GM23338 (cell line): Measurements from ENCODE around the gene PHYH. TPM values are rescaled to one million over a fixed set of nuclear protein-coding genes. Genes with fewer than 3 reads are reported as not detected.
A peak's percentile ranks its signal among the peaks of the same experiment; 100 is the strongest.

ENCODE experiments used
- ATAC-seq: fragments of 200-7000 bp; cut with Tn5 transposase; 3 replicates; pipeline ENCODE4 v1.9.1; 2020
- DNase-seq: peaks from one replicate; pipeline ENCODE4 v3.0.0-alpha.2; 2015; ENCODE audit warnings: low spot score
- H2AFZ ChIP-seq: fragments of 200-600 bp; sonication (generic); 2 replicates; pipeline ENCODE4 v1.8.0; 2016; ENCODE audit warnings: antibody characterized with exemption, mild to moderate bottlenecking, moderate library complexity
- H3F3A ChIP-seq: fragments of 200-600 bp; sonication (generic); replicated peaks from 2 replicates; pipeline ENCODE4 v1.8.0; 2017; ENCODE audit warnings: antibody characterized with exemption, mixed run types, low read depth
- H3K27ac ChIP-seq: fragments of 200-600 bp; sonication (generic); 2 replicates; pipeline ENCODE4 v1.6.1; 2016; ENCODE audit warnings: low read depth
- H3K27me3 ChIP-seq: fragments of 200-600 bp; sonication (generic); 2 replicates; pipeline ENCODE4 v1.8.0; 2016; ENCODE audit warnings: mild to moderate bottlenecking, mixed run types, moderate library complexity; ENCODE audit not compliant: insufficient read depth
- H3K36me3 ChIP-seq: fragments of 200-600 bp; sonication (generic); 2 replicates; pipeline ENCODE4 v1.8.0; 2016; ENCODE audit warnings: mild to moderate bottlenecking; ENCODE audit not compliant: insufficient read depth
- H3K4me1 ChIP-seq: fragments of 200-600 bp; sonication (generic); 2 replicates; pipeline ENCODE4 v1.8.0; 2016; ENCODE audit warnings: mild to moderate bottlenecking, moderate library complexity; ENCODE audit not compliant: insufficient read depth
- H3K4me2 ChIP-seq: fragments of 200-600 bp; sonication (generic); 2 replicates; pipeline ENCODE4 v1.7.1; 2017; ENCODE audit warnings: mixed run types
- H3K4me3 ChIP-seq: fragments of 200-600 bp; sonication (generic); 2 replicates; pipeline ENCODE4 v1.6.1; 2016; ENCODE audit warnings: mixed run types
- H3K79me2 ChIP-seq: fragments of 200-600 bp; sonication (generic); replicated peaks from 2 replicates; pipeline ENCODE4 v1.8.0; 2017; ENCODE audit warnings: mild to moderate bottlenecking; ENCODE audit not compliant: insufficient read depth
- H3K9me2 ChIP-seq: fragments of 200-600 bp; sonication (generic); 2 replicates; pipeline ENCODE4 v1.8.0; 2017; ENCODE audit not compliant: insufficient read depth
- H4K20me1 ChIP-seq: fragments of 200-600 bp; sonication (generic); replicated peaks from 2 replicates; pipeline ENCODE4 v1.8.0; 2017; ENCODE audit warnings: mild to moderate bottlenecking; ENCODE audit not compliant: insufficient read depth
- H3K27ac Mint-ChIP-seq: 2 replicates; pipeline ENCODE4 v1.8.0; 2020; ENCODE audit warnings: inconsistent platforms, mild to moderate bottlenecking, moderate library complexity, mixed read lengths
- H3K27me3 Mint-ChIP-seq: 3 replicates; pipeline ENCODE4 v1.8.0; 2022; ENCODE audit warnings: low read depth, mild to moderate bottlenecking, moderate library complexity, mixed read lengths, inconsistent platforms; ENCODE audit not compliant: insufficient read depth, poor library complexity
- H3K36me3 Mint-ChIP-seq: 3 replicates; pipeline ENCODE4 v1.8.0; 2021; ENCODE audit warnings: low read depth, mild to moderate bottlenecking, inconsistent platforms, moderate library complexity, mixed read lengths
- H3K4me1 Mint-ChIP-seq: 3 replicates; pipeline ENCODE4 v1.8.0; 2020; ENCODE audit warnings: mild to moderate bottlenecking, inconsistent platforms, mixed read lengths
- H3K4me3 Mint-ChIP-seq: 3 replicates; pipeline ENCODE4 v1.8.0; 2021; ENCODE audit warnings: moderate library complexity, mild to moderate bottlenecking, inconsistent platforms, mixed read lengths
- H3K9me3 Mint-ChIP-seq: 3 replicates; pipeline ENCODE4 v1.8.0; 2020; ENCODE audit warnings: moderate library complexity, mild to moderate bottlenecking, inconsistent platforms, mixed read lengths
- CREB1 ChIP-seq: fragments of 250-450 bp; sonication (Bioruptor Pico); IDR thresholded peaks from 2 replicates; pipeline ENCODE4 v1.5.0; 2020; ENCODE audit warnings: low read depth, mild to moderate bottlenecking, moderate library complexity
- EZH2 ChIP-seq: fragments of 200-600 bp; sonication (generic); IDR thresholded peaks from one replicate; pipeline ENCODE4 v1.8.0; 2017; ENCODE audit warnings: antibody characterized with exemption, mild to moderate bottlenecking, low read depth; ENCODE audit not compliant: unreplicated experiment
- EZH2phosphoT487 ChIP-seq: fragments of 200-600 bp; sonication (generic); IDR thresholded peaks from one replicate; pipeline ENCODE4 v1.8.1; 2018; ENCODE audit warnings: antibody characterized with exemption; ENCODE audit not compliant: unreplicated experiment
- JUNB ChIP-seq: IDR thresholded peaks from one replicate; pipeline ENCODE4 v1.6.1; 2016; ENCODE audit warnings: antibody characterized with exemption; ENCODE audit not compliant: unreplicated experiment
- NANOG ChIP-seq: IDR thresholded peaks from 2 replicates; pipeline ENCODE4 v1.6.1; 2016; ENCODE audit warnings: antibody characterized with exemption, borderline replicate concordance
- POLR2AphosphoS5 ChIP-seq: IDR thresholded peaks from 2 replicates; pipeline ENCODE4 v1.6.1; 2016; ENCODE audit warnings: antibody characterized with exemption, low read depth
- STAT1 ChIP-seq: IDR thresholded peaks from one replicate; pipeline ENCODE4 v1.6.1; 2016; ENCODE audit warnings: antibody characterized with exemption; ENCODE audit not compliant: unreplicated experiment
- ZNF114 ChIP-seq: fragments of 250-450 bp; sonication (Bioruptor Pico); IDR thresholded peaks from 2 replicates; pipeline ENCODE4 v1.5.0; 2020; ENCODE audit warnings: mild to moderate bottlenecking, moderate library complexity
- ZNF331 ChIP-seq: fragments of 250-450 bp; sonication (Bioruptor Pico); IDR thresholded peaks from 2 replicates; pipeline ENCODE4 v1.5.0; 2020; ENCODE audit warnings: low read depth, mild to moderate bottlenecking, moderate library complexity
- polyA plus RNA-seq: library from polyadenylated mRNA; unstranded; fragments of >200 nt; fragmentation: Nextera tagmentation; extraction: Ambion mirVana; gene quantifications from 2 replicates; pipeline ENCODE4 v1.2.1, GENCODE V29; 2016
- total RNA-seq: library from RNA; depleted of rRNA; stranded (reverse); fragments of >200 nt; shearing (Covaris generic); gene quantifications from 2 replicates; pipeline ENCODE4 v1.2.3, GENCODE V29; 2014
- TF ChIP-seq, protein P1 (sequence below): IDR thresholded peaks from 2 replicates; pipeline ENCODE4 v1.6.1; 2016; ENCODE audit warnings: antibody characterized with exemption
- TF ChIP-seq, protein P2 (sequence below), 2 experiments: fragments of 200-600 bp in 1 of 2; sonication (generic) in 1 of 2; conservative IDR thresholded peaks; 2 replicates each; pipeline versions ENCODE4 v1.5.1 to v1.6.1; 2016 to 2017; ENCODE audit warnings: antibody characterized with exemption in 2 of 2, low read depth in 2 of 2, mild to moderate bottlenecking in 2 of 2, moderate library complexity in 1 of 2
- TF ChIP-seq, protein P3 (sequence below): IDR thresholded peaks from one replicate; pipeline ENCODE4 v1.6.1; 2018; ENCODE audit warnings: antibody characterized with exemption; ENCODE audit not compliant: unreplicated experiment

Gene PHYH
- total and polyA plus RNA-seq, 2 experiments from 2014 or later, result 10.9 to 29.8 TPM

DNA sequence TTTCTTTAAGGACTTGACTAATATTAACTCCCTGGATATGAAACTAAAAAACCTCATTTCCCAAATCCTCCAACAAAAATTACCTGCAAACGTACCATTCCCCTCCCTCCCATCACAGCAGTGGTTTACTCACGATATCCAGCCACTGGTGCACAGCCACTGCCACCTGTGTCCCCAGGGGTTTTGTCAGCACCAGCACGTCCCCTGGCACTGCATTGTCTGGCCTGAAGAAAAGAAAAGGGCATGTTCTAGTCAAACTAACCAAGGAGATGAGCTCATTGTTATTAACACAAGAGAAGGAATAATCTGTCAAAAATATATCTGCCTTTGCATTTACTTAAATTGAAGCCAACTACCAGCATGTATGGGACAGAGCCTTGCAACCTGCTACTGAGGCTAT lies 29.7 kb upstream of the PHYH start (continued):
- TF ChIP-seq CREB1 (CRISPR knock-in tag) (no peak), ZNF114 (no peak), EZH2phosphoT487 (no peak), POLR2AphosphoS5 (no peak), EZH2 (no peak), NANOG (no peak), JUNB (no peak), ZNF331 (CRISPR knock-in tag) (no peak), STAT1 (no peak)
- TF ChIP-seq, protein P1, sequence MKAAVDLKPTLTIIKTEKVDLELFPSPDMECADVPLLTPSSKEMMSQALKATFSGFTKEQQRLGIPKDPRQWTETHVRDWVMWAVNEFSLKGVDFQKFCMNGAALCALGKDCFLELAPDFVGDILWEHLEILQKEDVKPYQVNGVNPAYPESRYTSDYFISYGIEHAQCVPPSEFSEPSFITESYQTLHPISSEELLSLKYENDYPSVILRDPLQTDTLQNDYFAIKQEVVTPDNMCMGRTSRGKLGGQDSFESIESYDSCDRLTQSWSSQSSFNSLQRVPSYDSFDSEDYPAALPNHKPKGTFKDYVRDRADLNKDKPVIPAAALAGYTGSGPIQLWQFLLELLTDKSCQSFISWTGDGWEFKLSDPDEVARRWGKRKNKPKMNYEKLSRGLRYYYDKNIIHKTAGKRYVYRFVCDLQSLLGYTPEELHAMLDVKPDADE, result no peak
- TF ChIP-seq, protein P2, sequence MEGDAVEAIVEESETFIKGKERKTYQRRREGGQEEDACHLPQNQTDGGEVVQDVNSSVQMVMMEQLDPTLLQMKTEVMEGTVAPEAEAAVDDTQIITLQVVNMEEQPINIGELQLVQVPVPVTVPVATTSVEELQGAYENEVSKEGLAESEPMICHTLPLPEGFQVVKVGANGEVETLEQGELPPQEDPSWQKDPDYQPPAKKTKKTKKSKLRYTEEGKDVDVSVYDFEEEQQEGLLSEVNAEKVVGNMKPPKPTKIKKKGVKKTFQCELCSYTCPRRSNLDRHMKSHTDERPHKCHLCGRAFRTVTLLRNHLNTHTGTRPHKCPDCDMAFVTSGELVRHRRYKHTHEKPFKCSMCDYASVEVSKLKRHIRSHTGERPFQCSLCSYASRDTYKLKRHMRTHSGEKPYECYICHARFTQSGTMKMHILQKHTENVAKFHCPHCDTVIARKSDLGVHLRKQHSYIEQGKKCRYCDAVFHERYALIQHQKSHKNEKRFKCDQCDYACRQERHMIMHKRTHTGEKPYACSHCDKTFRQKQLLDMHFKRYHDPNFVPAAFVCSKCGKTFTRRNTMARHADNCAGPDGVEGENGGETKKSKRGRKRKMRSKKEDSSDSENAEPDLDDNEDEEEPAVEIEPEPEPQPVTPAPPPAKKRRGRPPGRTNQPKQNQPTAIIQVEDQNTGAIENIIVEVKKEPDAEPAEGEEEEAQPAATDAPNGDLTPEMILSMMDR (conservative IDR thresholded peaks at IDR 0.05; ENCODE audit: low read depth in 2 of 2), result no peak
- TF ChIP-seq, protein P3, sequence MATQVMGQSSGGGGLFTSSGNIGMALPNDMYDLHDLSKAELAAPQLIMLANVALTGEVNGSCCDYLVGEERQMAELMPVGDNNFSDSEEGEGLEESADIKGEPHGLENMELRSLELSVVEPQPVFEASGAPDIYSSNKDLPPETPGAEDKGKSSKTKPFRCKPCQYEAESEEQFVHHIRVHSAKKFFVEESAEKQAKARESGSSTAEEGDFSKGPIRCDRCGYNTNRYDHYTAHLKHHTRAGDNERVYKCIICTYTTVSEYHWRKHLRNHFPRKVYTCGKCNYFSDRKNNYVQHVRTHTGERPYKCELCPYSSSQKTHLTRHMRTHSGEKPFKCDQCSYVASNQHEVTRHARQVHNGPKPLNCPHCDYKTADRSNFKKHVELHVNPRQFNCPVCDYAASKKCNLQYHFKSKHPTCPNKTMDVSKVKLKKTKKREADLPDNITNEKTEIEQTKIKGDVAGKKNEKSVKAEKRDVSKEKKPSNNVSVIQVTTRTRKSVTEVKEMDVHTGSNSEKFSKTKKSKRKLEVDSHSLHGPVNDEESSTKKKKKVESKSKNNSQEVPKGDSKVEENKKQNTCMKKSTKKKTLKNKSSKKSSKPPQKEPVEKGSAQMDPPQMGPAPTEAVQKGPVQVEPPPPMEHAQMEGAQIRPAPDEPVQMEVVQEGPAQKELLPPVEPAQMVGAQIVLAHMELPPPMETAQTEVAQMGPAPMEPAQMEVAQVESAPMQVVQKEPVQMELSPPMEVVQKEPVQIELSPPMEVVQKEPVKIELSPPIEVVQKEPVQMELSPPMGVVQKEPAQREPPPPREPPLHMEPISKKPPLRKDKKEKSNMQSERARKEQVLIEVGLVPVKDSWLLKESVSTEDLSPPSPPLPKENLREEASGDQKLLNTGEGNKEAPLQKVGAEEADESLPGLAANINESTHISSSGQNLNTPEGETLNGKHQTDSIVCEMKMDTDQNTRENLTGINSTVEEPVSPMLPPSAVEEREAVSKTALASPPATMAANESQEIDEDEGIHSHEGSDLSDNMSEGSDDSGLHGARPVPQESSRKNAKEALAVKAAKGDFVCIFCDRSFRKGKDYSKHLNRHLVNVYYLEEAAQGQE, result no peak

DNA sequence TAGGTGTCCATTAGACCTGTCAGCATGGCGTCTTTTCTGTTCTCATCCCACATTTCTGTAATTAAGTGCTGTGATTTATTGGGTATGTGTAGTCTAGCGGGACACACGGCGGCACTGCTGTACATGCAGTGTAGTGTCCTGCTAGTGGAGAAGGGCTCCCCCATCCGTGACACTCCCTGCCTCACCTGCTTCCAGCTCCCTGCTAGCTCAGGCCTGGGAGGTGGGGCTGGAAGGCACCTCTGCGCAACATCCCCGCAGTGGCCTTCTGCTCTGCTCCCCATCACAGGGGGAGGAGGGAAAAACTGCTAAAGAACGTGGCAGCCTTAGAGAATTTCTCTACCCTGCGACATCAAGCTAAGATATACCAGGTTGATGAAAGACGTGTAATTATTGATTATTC lies 28.7 kb upstream of the PHYH start:
- Histone ChIP-seq H3K4me3 (no peak overlapping the region), H3F3A (peaks cover 67% of the 10 kb centered on the region), H3K27me3 (no peaks in the 10 kb centered on the region), H2AFZ (no peak overlapping the region), H3K27ac (peak overlapping the region; percentile 30), H3K79me2 (peaks cover 60% of the 10 kb centered on the region), H4K20me1 (peaks cover 76% of the 10 kb centered on the region), H3K9me2 (no peaks in the 10 kb centered on the region), H3K36me3 (peaks cover 92% of the 10 kb centered on the region), H3K4me2 (no peak overlapping the region), H3K4me1 (peaks cover 12% of the 10 kb centered on the region)
- H3K27ac Mint-ChIP-seq, result peak overlapping the region; percentile 16; the same call in 1 of the 2 replicates
- H3K4me3 Mint-ChIP-seq, result no peak overlapping the region
- H3K9me3 Mint-ChIP-seq, result no peaks in the 10 kb centered on the region; the same call in 2 of the 3 replicates
- peaks cover 29% of the 10 kb centered on the region for H3K4me1 Mint-ChIP-seq
- peaks cover 100% of the 10 kb centered on the region for H3K36me3 Mint-ChIP-seq
- ATAC-seq, result peak; percentile 52
- H3K27me3 Mint-ChIP-seq, result peaks cover 14% of the 10 kb centered on the region
- DNase-seq, result no peak
- TF ChIP-seq NANOG, result no peak
- no peak for TF ChIP-seq EZH2phosphoT487
- TF ChIP-seq JUNB, result no peak
- TF ChIP-seq STAT1, result no peak
- TF ChIP-seq, protein P1, result no peak
